MM.1S (cell line): ENCODE data around the gene DCUN1D5.

Experiments used
- DNase-seq: peaks from one replicate; pipeline ENCODE4 v3.0.0-alpha.2; 2015
- H2AFZ ChIP-seq: fragments of 300-600 bp; sonication (generic); 2 replicates; pipeline ENCODE4 v1.6.0; 2016; ENCODE audit warnings: antibody characterized with exemption, low read length
- H3F3A ChIP-seq: fragments of 300-600 bp; sonication (generic); 2 replicates; pipeline ENCODE4 v1.6.1; 2016; ENCODE audit warnings: mild to moderate bottlenecking, antibody characterized with exemption, low read length, moderate library complexity, mixed read lengths; ENCODE audit not compliant: insufficient read depth
- H3K27ac ChIP-seq: fragments of 300-600 bp; sonication (generic); 2 replicates; pipeline ENCODE4 v1.5.1; 2016; ENCODE audit warnings: mild to moderate bottlenecking, low read length
- H3K27me3 ChIP-seq: fragments of 300-600 bp; sonication (generic); replicated peaks from 2 replicates; pipeline ENCODE4 v1.6.0; 2016; ENCODE audit warnings: low read length; ENCODE audit not compliant: insufficient read depth
- H3K36me3 ChIP-seq: fragments of 300-600 bp; sonication (generic); replicated peaks from 2 replicates; pipeline ENCODE4 v1.6.1; 2016; ENCODE audit warnings: mild to moderate bottlenecking, low read length, mixed read lengths; ENCODE audit not compliant: insufficient read depth
- H3K4me1 ChIP-seq: fragments of 300-600 bp; sonication (generic); 2 replicates; pipeline ENCODE4 v1.6.1; 2016; ENCODE audit warnings: low read length, mixed read lengths
- H3K4me2 ChIP-seq: fragments of 300-600 bp; sonication (generic); 2 replicates; pipeline ENCODE4 v1.6.0; 2016; ENCODE audit warnings: low read depth, low read length
- H3K4me3 ChIP-seq: fragments of 300-600 bp; sonication (generic); 2 replicates; pipeline ENCODE4 v1.5.1; 2016; ENCODE audit warnings: low read length, mixed read lengths
- H3K79me2 ChIP-seq: fragments of 300-600 bp; sonication (generic); 2 replicates; pipeline ENCODE4 v1.6.1; 2016; ENCODE audit warnings: mixed run types, low read length, mixed read lengths
- H3K9ac ChIP-seq: fragments of 300-600 bp; sonication (generic); 2 replicates; pipeline ENCODE4 v1.6.1; 2016; ENCODE audit warnings: low read length, mixed read lengths
- H3K9me2 ChIP-seq: fragments of 300-600 bp; sonication (generic); replicated peaks from 2 replicates; pipeline ENCODE4 v1.6.1; 2016; ENCODE audit warnings: mild to moderate bottlenecking, low read length, mixed read lengths; ENCODE audit not compliant: insufficient read depth
- H3K9me3 ChIP-seq: fragments of 300-600 bp; sonication (generic); replicated peaks from 2 replicates; pipeline ENCODE4 v1.6.1; 2016; ENCODE audit warnings: mild to moderate bottlenecking, low read length, mixed read lengths; ENCODE audit not compliant: insufficient read depth
- H4K20me1 ChIP-seq: fragments of 300-600 bp; sonication (generic); 2 replicates; pipeline ENCODE4 v1.6.1; 2016; ENCODE audit warnings: mild to moderate bottlenecking, low read length, moderate library complexity, mixed read lengths; ENCODE audit not compliant: insufficient read depth
- EZH2 ChIP-seq: fragments of 300-600 bp; sonication (generic); optimal IDR thresholded peaks from 2 replicates; pipeline ENCODE3; 2017; ENCODE audit warnings: low read depth, mild to moderate bottlenecking, antibody characterized with exemption, low read length, mixed read lengths
- EZH2phosphoT487 ChIP-seq: fragments of 300-600 bp; sonication (generic); IDR thresholded peaks from 2 replicates; pipeline ENCODE4 v1.6.1; 2018; ENCODE audit warnings: antibody characterized with exemption, low read length
- TF ChIP-seq, protein P1 (sequence below): fragments of 300-600 bp; sonication (generic); IDR thresholded peaks from 2 replicates; pipeline ENCODE4 v1.5.1; 2016; ENCODE audit warnings: antibody characterized with exemption, low read length, mixed read lengths

DCUN1D5 gene

GRCh38 chr11:103024086-103024485 is 67.9 kb downstream of the DCUN1D5 start:
- Histone ChIP-seq H3K4me3 (no peak overlapping the region), H3K4me1 (no peaks in the 10 kb centered on the region), H3K27ac (no peak overlapping the region), H3K36me3 (no peaks in the 10 kb centered on the region), H2AFZ (no peak overlapping the region), H3K9me3 (no peaks in the 10 kb centered on the region), H3K27me3 (no peaks in the 10 kb centered on the region), H3F3A (no peaks in the 10 kb centered on the region), H3K79me2 (no peaks in the 10 kb centered on the region), H3K9ac (no peak overlapping the region), H3K9me2 (no peaks in the 10 kb centered on the region), H4K20me1 (no peaks in the 10 kb centered on the region), H3K4me2 (no peak overlapping the region)
- no peak for DNase-seq
- TF ChIP-seq EZH2phosphoT487 (no peak), EZH2 (no peak)
- TF ChIP-seq, protein P1, sequence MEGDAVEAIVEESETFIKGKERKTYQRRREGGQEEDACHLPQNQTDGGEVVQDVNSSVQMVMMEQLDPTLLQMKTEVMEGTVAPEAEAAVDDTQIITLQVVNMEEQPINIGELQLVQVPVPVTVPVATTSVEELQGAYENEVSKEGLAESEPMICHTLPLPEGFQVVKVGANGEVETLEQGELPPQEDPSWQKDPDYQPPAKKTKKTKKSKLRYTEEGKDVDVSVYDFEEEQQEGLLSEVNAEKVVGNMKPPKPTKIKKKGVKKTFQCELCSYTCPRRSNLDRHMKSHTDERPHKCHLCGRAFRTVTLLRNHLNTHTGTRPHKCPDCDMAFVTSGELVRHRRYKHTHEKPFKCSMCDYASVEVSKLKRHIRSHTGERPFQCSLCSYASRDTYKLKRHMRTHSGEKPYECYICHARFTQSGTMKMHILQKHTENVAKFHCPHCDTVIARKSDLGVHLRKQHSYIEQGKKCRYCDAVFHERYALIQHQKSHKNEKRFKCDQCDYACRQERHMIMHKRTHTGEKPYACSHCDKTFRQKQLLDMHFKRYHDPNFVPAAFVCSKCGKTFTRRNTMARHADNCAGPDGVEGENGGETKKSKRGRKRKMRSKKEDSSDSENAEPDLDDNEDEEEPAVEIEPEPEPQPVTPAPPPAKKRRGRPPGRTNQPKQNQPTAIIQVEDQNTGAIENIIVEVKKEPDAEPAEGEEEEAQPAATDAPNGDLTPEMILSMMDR, result no peak

DNA sequence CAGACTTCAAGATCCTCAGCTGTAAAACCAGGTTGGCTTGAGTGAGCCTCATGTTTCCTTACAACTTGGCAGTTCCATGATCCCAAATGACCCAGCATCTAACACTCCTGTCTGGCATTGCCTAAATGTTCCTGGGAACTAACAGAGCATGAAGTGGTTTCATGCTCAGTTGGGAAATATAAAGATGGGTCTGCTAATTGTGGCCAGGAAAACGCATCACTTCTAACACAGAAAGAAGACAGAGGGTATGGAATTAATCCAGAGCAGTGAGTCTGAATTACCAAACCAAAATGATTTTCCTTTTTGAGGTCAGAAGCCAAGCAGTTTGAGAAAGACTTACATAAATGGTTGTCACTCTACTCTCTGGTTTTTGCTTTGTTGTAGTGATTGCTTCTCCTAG is 75.9 kb downstream of the DCUN1D5 start:
- Histone ChIP-seq H3K9me2 (no peaks in the 10 kb centered on the region), H2AFZ (no peak overlapping the region), H3K9ac (no peak overlapping the region), H3K4me1 (no peaks in the 10 kb centered on the region), H3K27me3 (no peaks in the 10 kb centered on the region), H3K79me2 (no peaks in the 10 kb centered on the region), H3K4me3 (no peak overlapping the region), H3F3A (no peaks in the 10 kb centered on the region), H3K9me3 (no peaks in the 10 kb centered on the region), H3K27ac (no peak overlapping the region), H3K4me2 (no peak overlapping the region), H4K20me1 (no peaks in the 10 kb centered on the region), H3K36me3 (no peaks in the 10 kb centered on the region)
- TF ChIP-seq EZH2phosphoT487, result no peak
- no peak for TF ChIP-seq EZH2
- TF ChIP-seq, protein P1, result no peak
- DNase-seq, result no peak

- Histone ChIP-seq H3K9ac (no peak overlapping the region), H3F3A (no peaks in the 10 kb centered on the region), H2AFZ (no peak overlapping the region), H4K20me1 (no peaks in the 10 kb centered on the region), H3K36me3 (no peaks in the 10 kb centered on the region), H3K4me1 (no peaks in the 10 kb centered on the region), H3K27ac (no peak overlapping the region), H3K79me2 (no peaks in the 10 kb centered on the region), H3K4me2 (no peak overlapping the region), H3K9me2 (no peaks in the 10 kb centered on the region), H3K4me3 (no peak overlapping the region), H3K9me3 (no peaks in the 10 kb centered on the region), H3K27me3 (no peaks in the 10 kb centered on the region)
- TF ChIP-seq, protein P1, result no peak
- TF ChIP-seq EZH2phosphoT487, result no peak
- no peak for TF ChIP-seq EZH2
- no peak for DNase-seq
Observed at GRCh38 chr11:103013421-103013820, 78.5 kb downstream of the DCUN1D5 start.
